Endothelial cell (in vitro differentiated cells): ENCODE measurements around the gene EFCAB12. TPM values are rescaled to one million over a fixed set of nuclear protein-coding genes. Genes with fewer than 3 reads are reported as not detected.
A peak's percentile ranks its signal among the peaks of the same experiment; 100 is the strongest.

Experiments used
- DNase-seq: peaks from one replicate; pipeline ENCODE4 v3.0.0; 2021; ENCODE audit warnings: low spot score
- H3K27ac Mint-ChIP-seq: one replicate; pipeline ENCODE4 v1.8.0; 2021; ENCODE audit warnings: mixed read lengths, inconsistent platforms; ENCODE audit not compliant: unreplicated experiment
- H3K27me3 Mint-ChIP-seq: one replicate; pipeline ENCODE4 v1.8.0; 2021; ENCODE audit warnings: mild to moderate bottlenecking, moderate library complexity, mixed read lengths, inconsistent platforms; ENCODE audit not compliant: unreplicated experiment
- H3K36me3 Mint-ChIP-seq: one replicate; pipeline ENCODE4 v1.8.0; 2021; ENCODE audit warnings: mild to moderate bottlenecking, low read depth, mixed read lengths, inconsistent platforms; ENCODE audit not compliant: unreplicated experiment
- H3K4me1 Mint-ChIP-seq: one replicate; pipeline ENCODE4 v1.8.0; 2021; ENCODE audit warnings: mild to moderate bottlenecking, mixed read lengths, inconsistent platforms; ENCODE audit not compliant: unreplicated experiment
- H3K4me3 Mint-ChIP-seq: one replicate; pipeline ENCODE4 v1.8.0; 2021; ENCODE audit warnings: mild to moderate bottlenecking, mixed read lengths, inconsistent platforms; ENCODE audit not compliant: unreplicated experiment
- H3K9me3 Mint-ChIP-seq: one replicate; pipeline ENCODE4 v1.8.0; 2021; ENCODE audit warnings: mixed read lengths, inconsistent platforms; ENCODE audit not compliant: unreplicated experiment
- CTCF ChIP-seq: fragments of 200-600 bp; sonication (generic); IDR thresholded peaks from one replicate; pipeline ENCODE4 v1.5.0; 2021; ENCODE audit warnings: antibody characterized with exemption; ENCODE audit not compliant: unreplicated experiment
- total RNA-seq: library from RNA; stranded (reverse); fragmentation: NEBNext Ultra II Directional; extraction: Animal tissue kit (Norgen Biotek cat#: 25700); gene quantifications from one replicate; pipeline ENCODE4 v1.2.1, GENCODE V29; 2021; ENCODE audit not compliant: unreplicated experiment

The EFCAB12 gene
- total RNA-seq, 1 donor from 2014 or later: 0.21 TPM

GRCh38 chr3:129460572-129460971 is 32.1 kb upstream of the EFCAB12 start:
- Mint-ChIP-seq H3K4me3 (no peak overlapping the region), H3K27me3 (no peaks in the 10 kb centered on the region), H3K9me3 (no peaks in the 10 kb centered on the region), H3K4me1 (peaks cover 12% of the 10 kb centered on the region), H3K27ac (no peak overlapping the region), H3K36me3 (peaks cover 10% of the 10 kb centered on the region)
- DNase-seq: no peak
- no peak for TF ChIP-seq CTCF

GRCh38 chr3:129460155-129460554 is 31.7 kb upstream of the EFCAB12 start:
- no peak for TF ChIP-seq CTCF
- H3K4me3 Mint-ChIP-seq: peak overlapping the region; percentile 2
- no peak for DNase-seq
- H3K4me1 Mint-ChIP-seq: peaks cover 12% of the 10 kb centered on the region
- H3K9me3 Mint-ChIP-seq: no peaks in the 10 kb centered on the region
- H3K36me3 Mint-ChIP-seq: peaks cover 10% of the 10 kb centered on the region
- H3K27me3 Mint-ChIP-seq: no peaks in the 10 kb centered on the region
- H3K27ac Mint-ChIP-seq: no peak overlapping the region

DNA sequence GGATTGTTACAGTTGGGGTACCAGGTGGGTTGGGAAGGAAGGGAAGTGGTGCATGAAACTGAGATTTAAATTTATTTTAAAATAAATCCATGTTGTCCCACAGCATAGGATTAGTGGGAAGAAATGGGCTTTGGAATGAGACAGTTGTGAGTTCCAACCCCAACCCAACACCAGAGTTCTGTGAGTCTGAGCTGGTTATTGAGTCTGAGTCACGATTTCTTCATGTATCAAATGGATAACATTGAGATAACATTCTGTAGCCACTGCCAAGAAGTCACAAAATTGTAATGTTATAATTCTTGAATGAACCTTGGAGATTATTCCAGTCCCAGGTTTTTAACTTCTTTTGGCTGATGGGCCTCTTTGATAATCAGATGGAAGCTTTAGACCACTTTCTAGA is 25.3 kb upstream of the EFCAB12 start:
- peaks cover 17% of the 10 kb centered on the region for H3K4me1 Mint-ChIP-seq
- H3K27ac Mint-ChIP-seq: no peak overlapping the region
- H3K4me3 Mint-ChIP-seq: no peak overlapping the region
- peaks cover 3% of the 10 kb centered on the region for H3K27me3 Mint-ChIP-seq
- DNase-seq: no peak
- TF ChIP-seq CTCF: no peak
- peaks cover 23% of the 10 kb centered on the region for H3K36me3 Mint-ChIP-seq
- H3K9me3 Mint-ChIP-seq: no peaks in the 10 kb centered on the region

DNA sequence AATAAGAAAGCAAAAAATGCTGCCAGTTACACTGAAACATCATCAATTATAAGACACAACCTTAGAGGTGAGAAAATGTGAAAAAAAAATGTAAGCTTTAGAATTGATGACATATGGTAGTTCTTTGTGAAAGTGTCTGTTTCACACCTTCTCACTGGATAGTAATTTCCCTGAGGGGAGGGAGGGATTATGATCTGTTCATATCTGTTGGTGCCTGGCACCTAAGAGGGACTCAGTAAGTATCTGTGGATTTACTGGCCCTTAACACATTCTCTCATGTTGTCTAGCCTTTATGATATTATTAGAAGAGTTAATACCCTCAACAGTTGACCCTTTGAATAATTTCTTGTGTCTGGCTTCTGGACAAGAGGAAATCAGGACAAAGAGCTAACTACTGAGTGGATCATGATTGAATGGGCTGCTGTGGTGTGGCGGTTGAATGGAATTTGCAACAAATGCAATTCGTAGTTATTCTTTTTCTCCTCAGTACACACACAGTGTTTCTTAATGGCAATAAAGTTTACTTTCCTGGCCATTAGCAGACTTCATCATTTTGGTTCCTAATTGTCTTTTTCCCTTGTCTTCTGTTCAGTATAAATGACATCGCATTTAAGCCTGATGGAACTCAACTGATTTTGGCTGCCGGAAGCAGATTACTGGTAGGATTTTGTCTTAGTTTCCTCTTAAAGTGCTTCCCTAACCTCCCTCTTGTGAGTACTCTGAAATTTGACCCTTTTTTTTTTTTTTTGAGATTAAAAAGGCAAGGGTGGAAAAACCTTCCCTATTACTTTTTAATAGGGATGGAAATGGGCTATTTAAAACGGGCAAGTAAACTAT is 21.1 kb upstream of the EFCAB12 start:
- no peak for TF ChIP-seq CTCF
- no peaks in the 10 kb centered on the region for H3K9me3 Mint-ChIP-seq
- peaks cover 17% of the 10 kb centered on the region for H3K36me3 Mint-ChIP-seq
- DNase-seq: no peak
- H3K27ac Mint-ChIP-seq: peak overlapping the region; percentile 89
- H3K4me3 Mint-ChIP-seq: no peak overlapping the region
- peaks cover 7% of the 10 kb centered on the region for H3K27me3 Mint-ChIP-seq
- peaks cover 30% of the 10 kb centered on the region for H3K4me1 Mint-ChIP-seq

DNA sequence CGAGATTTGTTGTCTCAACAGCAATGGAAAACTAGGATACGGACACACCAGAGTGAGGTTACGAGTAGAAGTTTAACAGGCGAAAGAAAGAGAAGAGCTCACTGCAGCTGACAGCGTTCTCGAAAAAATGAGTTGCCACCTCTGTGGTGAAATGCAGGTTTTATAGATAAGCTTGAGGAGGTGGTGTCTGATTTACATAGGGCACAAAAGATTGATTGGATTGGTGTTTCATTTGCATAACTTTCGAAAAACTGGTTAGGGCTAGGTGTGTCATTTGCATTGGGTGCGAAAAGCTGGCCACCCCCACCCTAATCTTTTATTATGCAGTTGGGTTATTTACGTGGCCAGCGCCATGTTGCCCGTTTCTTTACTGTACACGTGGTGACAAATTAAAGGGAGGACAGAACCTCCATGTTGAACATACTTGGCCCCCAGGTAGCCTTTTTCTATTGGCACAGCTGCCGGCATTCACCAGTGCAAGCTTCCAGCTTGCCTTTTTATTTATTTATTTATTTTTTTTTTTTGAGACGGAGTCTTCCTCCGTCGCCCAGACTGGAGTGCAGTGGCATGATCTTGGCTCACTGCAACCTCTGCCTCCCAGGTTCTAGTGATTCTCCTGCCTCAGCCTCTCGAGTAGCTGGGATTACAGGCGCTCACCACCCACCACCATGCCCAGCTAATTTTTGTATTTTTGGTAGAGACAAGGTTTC is 19.9 kb upstream of the EFCAB12 start:
- H3K36me3 Mint-ChIP-seq: peaks cover 14% of the 10 kb centered on the region
- H3K9me3 Mint-ChIP-seq: no peaks in the 10 kb centered on the region
- peak overlapping the region; percentile 22 for H3K4me3 Mint-ChIP-seq
- H3K27me3 Mint-ChIP-seq: peaks cover 4% of the 10 kb centered on the region
- no peak for DNase-seq
- H3K4me1 Mint-ChIP-seq: peaks cover 34% of the 10 kb centered on the region
- peak overlapping the region; percentile 16 for H3K27ac Mint-ChIP-seq
- no peak for TF ChIP-seq CTCF
